HCEC 1CT (cell line): Measurements from ENCODE around the gene GNAQ.
"Not testable (repeated sequence)": the region's sequence is repeated elsewhere in the genome, so short reads cannot be mapped to it uniquely, and the experiment has no call there.

Source experiments
- DNase-seq: peaks from one replicate; pipeline ENCODE4 v3.0.0-alpha.2; 2017

Gene GNAQ

GRCh38 chr9:77719321-77719720, 312.3 kb downstream of the GNAQ start:
- no peak for DNase-seq

- not testable (repeated sequence) for DNase-seq
These were observed 313.3 kb downstream of the GNAQ start for GRCh38 chr9:77718298-77718640.

DNA sequence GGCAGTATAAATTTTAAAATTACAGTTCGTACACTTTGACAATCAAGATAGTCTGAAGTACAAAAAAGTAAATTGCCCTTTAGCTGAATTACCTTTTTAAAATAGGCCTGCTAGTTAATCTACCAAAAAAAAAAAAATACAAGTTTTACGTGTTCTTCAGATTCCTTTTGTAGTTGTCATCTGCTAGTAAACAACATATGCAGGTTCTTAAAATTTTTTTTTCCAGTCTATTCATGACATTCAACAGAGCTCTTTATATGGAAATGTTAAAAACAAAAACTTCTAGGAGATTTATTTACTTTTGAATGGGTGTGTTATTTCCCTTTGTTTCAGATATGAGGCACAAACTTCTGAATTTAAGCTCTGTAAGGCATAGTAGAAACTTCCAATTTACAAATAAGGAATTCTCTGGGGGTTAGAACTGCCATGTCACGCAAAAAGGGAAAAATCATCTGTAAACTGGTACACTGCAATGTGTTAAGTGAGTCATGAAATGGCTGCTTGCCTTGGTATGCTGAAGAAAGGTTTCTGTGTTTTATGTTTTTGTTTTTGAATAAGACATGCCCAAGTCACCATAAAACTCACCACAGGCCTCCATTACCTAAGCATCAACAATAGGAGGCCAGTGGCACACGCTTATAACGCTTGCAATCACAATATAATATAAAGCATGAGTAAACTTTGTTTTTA, 313.9 kb downstream of the GNAQ start:
- peak; percentile 87 for DNase-seq

DNA sequence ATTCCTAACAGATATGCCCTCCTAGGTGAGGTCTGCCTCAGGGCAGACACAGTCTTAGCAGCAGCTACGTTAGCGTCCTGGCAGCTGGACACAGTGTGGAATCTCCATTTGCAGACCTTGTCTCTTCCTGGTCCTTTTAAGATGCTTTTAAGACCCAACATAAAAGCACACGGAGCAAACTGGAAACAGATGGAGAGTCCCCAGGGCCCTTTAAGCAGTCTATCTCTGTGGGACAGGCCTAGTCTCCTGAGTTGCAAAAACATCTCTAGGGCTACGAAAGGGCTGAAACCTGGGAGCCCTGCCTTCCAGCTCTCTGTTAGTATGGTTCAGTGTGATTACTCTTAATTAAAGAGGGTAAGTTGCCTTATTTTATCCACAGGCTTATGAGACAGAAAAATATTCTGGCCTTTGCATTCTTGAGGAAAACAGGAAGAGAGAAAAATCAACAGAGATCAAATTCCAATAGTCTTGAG, 317.5 kb downstream of the GNAQ start:
- DNase-seq: peak; percentile 26

DNA sequence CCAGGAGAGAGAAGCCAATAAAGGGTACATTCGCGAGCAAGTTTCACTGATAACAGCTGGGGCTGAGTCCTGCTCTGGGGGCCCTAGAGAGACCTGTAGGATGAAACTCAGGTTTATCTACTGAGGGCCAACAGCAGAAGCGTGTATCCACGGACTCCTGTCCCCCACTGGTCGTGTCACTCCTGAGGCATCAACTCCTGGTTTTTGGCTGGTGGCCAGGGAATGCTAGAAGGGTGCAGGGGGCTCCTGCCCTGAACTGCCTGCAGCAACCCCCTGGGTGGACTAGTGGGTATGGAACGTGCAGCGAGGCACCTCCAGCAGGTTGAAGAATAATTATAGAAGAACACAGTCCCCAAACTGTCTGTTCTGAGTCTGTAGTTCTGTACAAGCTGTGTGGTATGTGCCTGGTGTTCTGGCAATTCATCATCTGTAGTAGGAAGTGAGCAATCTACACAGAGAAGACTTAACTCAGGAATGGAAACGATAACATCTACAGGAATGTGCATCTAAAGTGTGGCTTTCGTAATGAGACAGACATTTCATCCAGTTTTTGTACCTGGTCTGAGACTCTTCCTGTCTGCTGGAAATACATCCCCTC, 319.0 kb downstream of the GNAQ start:
- DNase-seq: peak; percentile 93

GRCh38 chr9:77710965-77711648, 320.5 kb downstream of the GNAQ start:
- DNase-seq: peak; percentile 28

- DNase-seq: no peak
These were observed 321.3 kb downstream of the GNAQ start for GRCh38 chr9:77710316-77710715.

DNA sequence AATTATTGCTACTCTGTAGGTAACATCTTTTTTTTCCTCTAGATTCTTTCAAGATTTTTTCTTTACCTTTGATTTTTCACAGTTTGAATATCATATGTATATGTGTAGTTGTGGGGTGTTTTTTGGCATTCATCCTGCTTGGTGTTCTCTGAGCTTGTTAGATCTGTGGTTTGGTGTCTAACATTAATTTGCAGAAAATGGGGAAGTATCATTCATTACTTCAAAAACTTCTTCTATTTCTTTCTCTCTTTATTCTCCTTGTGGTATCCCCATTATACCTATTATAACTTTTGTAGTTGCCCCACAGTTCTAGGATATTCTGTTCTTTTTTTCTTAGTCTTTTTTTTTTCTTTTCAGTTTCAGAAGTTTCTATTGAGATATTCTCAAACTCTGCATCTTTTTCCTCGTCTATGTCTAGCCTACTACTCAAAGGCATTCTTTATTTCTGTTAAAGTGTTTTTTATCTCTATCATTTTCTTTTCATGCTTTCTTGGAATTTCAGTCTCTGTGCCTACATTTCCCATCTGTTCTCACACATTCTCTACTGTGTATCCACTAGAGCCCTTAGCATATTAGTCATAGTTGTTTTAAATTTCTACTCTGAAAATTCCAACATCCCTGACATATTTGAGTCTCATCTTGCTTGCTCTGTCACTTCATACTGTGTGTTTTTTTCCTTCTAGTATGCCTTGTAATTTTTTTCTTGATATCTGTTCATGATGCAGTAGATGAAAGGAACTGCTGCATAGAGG, 323.4 kb downstream of the GNAQ start:
- peak; percentile 82 for DNase-seq

DNA sequence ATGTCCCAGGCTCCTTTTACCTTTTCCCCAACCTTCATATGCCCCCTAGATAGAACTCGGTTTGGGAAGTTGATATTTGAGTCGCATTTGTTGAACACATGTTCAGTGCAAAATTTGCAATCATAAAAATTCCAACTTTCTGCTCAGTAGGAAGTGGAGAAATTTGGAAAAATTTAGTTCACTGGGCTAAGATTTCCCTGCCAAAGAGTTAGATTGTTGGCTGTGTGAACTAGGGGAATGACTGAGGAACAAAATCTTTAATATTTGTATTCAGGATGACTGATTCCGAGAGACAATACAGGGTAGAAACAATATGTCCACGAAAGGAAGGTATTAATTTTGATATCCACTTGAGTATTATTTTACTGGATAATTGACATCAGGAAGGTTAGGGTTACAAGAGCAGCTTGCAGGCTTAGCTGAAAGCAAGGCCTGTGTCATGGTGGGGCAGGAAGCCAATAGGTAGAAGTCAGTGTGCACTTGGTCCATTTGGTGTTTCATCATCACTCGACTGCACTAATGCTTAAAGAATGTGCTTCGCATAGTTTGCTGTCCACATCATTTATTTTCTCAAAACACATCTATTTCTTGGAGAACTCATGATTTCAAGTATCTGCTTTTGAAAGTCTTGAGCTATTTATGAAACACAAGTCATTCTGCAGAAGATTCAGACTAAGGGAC, 324.1 kb downstream of the GNAQ start:
- DNase-seq: peak; percentile 99

GRCh38 chr9:77705636-77706035, 326.0 kb downstream of the GNAQ start:
- DNase-seq: no peak

GRCh38 chr9:77702521-77703390, 328.9 kb downstream of the GNAQ start:
- not testable (repeated sequence) for DNase-seq

- DNase-seq: no peak
These were observed 334.2 kb downstream of the GNAQ start for GRCh38 chr9:77697238-77697984.

- not testable (repeated sequence) for DNase-seq
These were observed 340.9 kb downstream of the GNAQ start for GRCh38 chr9:77690723-77691122.

DNA sequence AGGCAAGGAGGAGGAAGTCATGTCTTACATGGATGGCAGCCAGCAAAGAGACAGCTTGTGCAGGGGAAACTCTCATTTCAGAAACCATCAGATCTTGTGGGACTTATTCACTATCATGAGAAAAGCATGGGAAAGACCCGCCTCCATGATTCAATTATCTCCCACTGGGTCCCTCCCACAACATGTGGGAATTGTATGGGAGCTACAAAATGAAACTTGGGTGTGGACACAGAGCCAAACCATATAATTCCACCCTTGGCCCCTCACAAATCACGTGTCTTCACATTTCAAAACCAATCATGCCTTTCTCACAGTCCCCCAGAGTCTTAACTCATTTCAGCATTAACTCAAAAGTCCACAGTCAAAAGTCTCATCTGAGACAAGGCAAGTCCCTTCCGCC, 341.5 kb downstream of the GNAQ start:
- DNase-seq: not testable (repeated sequence)

DNA sequence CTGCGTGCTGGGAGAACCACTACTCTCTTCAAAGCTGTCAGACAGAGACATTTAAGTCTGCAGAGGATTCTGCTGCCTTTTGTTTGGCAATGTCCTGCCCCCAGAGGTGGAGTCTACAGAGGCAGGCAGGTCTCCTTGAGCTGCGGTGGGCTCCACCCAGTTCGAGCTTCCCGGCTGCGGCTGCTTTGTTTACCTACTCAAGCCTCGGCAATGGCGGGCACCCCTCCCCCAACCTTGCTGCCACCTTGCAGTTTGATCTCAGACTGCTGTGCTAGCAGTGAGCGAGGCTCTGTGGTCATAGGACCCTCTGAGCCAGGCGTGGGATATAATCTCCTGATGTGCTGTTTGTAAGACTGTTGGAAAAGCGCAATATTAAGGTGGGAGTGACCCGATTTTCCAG, 343.9 kb downstream of the GNAQ start:
- not testable (repeated sequence) for DNase-seq

GRCh38 chr9:77680581-77680980, 351.0 kb downstream of the GNAQ start:
- DNase-seq: no peak

GRCh38 chr9:77679661-77680368, 351.8 kb downstream of the GNAQ start:
- no peak for DNase-seq

GRCh38 chr9:77679088-77679487, 352.5 kb downstream of the GNAQ start:
- DNase-seq: no peak

DNA sequence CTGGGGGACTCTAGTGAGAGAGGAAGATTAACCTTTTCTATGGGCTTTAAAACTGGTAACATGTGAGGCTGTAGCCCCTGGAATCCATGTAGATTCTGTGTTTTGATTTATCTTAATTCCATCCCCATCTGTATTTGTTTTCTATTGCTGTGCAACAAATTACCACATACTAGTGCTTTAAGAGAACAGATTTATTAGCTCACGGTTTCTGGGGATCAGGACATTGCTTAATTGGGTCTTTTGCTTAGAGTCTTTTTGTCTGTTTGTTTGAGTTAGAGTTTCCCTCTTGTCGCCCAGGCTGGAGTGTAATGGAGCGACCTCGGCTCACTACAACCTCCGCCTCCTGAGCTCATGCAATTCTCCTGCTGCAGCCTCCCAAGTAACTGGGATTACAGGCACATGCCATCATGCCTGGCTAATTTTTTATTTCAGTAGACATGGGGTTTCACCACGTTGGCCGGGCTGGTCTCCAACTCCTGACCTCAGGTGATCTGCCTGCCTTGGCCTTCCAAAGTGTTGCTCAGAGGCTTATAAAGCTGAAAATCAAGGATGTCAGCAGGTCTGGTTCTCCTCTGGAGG, 353.6 kb downstream of the GNAQ start:
- no peak for DNase-seq

DNA sequence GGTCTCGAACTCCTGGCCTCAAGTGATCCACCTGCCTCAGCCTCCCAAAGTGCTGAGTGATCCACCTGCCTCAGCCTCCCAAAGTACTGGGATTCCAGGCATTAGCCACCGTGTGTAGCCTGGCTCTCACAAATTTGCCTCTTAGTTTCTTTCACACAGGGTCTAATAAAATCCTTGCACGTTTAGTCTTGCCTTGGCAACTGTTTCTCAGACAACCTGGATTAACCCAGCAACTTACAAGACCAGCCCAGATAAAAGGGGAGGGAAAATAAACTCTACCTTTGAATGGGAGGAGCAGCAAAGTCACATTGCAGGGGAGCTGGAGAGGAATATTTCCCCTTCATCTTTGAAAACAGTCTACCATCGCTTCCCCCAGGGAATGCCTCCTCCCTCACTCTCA, 354.2 kb downstream of the GNAQ start:
- DNase-seq: no peak
